ENCODE measurements around the gene CIC. TPM values are rescaled to one million over a fixed set of nuclear protein-coding genes. Genes with fewer than 3 reads are reported as not detected.
A peak's percentile ranks its signal among the peaks of the same experiment; 100 is the strongest.

CIC gene
- total and polyA plus RNA-seq, 2 of the 13 experiments (the other 11 are each of a cell fraction or from before 2014, with no cell fraction given) = 5.9 to 8.0 TPM

DNA sequence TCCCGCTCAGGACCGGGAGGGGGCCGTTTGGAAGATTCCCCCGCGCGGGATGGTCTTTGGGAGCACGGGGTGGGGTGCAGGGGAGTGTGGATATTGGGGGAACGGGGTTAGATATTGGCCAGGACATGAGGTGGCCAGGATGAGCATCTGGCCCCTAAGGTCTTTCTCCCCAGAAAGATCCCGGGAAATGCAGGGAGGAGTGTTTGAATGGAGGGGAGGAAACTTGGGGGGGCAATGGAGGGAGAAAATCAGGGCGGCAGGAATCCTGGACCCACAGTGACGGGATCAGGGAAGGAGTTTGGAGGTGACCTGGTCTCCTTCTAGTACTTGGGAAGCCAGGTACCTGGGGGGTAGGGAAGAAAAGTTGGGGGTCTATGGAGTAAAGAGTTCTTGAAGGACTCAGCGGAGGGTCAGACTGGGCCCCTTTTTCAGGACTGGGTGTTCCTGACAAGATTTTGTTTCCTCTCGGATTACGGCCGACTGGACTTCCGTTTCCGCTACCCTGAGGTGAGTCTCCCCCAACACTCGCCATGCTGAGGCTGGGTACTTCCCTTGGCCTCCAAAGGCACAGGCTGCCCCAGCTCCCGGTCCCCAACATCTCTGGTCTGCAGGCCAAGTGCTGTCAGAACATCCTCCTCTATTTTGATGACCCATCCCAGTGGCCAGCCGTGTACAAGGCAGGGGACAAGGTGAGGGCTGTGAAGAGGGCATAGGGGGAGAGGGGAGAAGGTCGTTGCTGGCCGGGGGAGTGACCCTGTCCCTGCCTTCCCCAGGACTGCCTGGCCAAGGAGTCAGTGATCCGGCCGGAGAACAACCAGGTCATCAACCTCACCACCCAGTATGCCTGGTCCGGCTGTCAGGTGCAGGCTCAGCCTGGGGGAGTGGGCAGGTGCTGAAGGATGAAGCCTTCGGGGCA lies 45.0 kb downstream of the CIC start:
- peak overlapping the region; percentile 71 for H3K4me2 ChIP-seq (ENCODE audit: low read depth, low read length)
- no peak for FAIRE-seq
- H3K79me2 ChIP-seq (ENCODE audit: insufficient read depth, low read length) = no peaks in the 10 kb centered on the region
- peaks cover 0 to 10% of the 10 kb centered on the region in 2 experiments; a peak in 3 of 5 replicates for H3K27me3 ChIP-seq (ENCODE audit: control insufficient read depth in 1 of 2, insufficient read depth in 2 of 2, low read length in 2 of 2)
- in situ Hi-C loops (cut with HindIII; ENCODE audit: extremely low pct_ligation_motif_present, low pct_unique_long_range_greater_than_20kb) (no loop called here), intact Hi-C loops (cut with micrococcal nuclease; ENCODE audit: unreplicated experiment) (no loop called here)
- 9% methylated on average over 19 of the region's 26 CpGs for WGBS (ENCODE audit: low lambda C conversion rate)
- no peak for DNase-seq (ENCODE audit: low spot score)
- H3K4me3 ChIP-seq (replicated peaks in 1 of 3; ENCODE audit: insufficient read depth in 1 of 3, low read depth in 2 of 3, low read length in 3 of 3) = peak overlapping the region; percentile 65 to 76 (median 76); a peak in 5 of 6 replicates
- no peaks in the 10 kb centered on the region for H4K20me1 ChIP-seq (ENCODE audit: insufficient read depth, low read length)
- no peak overlapping the region for H2AFZ ChIP-seq (ENCODE audit: low read length)
- H3K4me1 ChIP-seq (ENCODE audit: insufficient read depth, low read length) = peaks cover 40% of the 10 kb centered on the region
- POLR2A ChIA-PET = interaction anchor here (1.6 kb wide), 1 partner anchor 12 kb away, joined by 5 read pairs; the partner anchor contains the start of genes PAFAH1B3 and PRR19
- H3K9ac ChIP-seq (ENCODE audit: insufficient read depth, low read depth, low read length) = no peak overlapping the region
- H3K36me3 ChIP-seq (replicated peaks in 1 of 2; ENCODE audit: control insufficient read depth in 1 of 2, insufficient read depth in 2 of 2, low read length in 2 of 2) = no peaks in the 10 kb centered on the region
- CTCF ChIA-PET (ENCODE audit: low intra/inter-chr PET ratio, low total read pairs) = no interaction called here
- no peaks in the 10 kb centered on the region for H3K9me3 ChIP-seq (ENCODE audit: low read length)
- TF ChIP-seq, protein P1, sequence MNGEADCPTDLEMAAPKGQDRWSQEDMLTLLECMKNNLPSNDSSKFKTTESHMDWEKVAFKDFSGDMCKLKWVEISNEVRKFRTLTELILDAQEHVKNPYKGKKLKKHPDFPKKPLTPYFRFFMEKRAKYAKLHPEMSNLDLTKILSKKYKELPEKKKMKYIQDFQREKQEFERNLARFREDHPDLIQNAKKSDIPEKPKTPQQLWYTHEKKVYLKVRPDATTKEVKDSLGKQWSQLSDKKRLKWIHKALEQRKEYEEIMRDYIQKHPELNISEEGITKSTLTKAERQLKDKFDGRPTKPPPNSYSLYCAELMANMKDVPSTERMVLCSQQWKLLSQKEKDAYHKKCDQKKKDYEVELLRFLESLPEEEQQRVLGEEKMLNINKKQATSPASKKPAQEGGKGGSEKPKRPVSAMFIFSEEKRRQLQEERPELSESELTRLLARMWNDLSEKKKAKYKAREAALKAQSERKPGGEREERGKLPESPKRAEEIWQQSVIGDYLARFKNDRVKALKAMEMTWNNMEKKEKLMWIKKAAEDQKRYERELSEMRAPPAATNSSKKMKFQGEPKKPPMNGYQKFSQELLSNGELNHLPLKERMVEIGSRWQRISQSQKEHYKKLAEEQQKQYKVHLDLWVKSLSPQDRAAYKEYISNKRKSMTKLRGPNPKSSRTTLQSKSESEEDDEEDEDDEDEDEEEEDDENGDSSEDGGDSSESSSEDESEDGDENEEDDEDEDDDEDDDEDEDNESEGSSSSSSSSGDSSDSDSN (CRISPR knock-in tag; IDR thresholded peaks at IDR 0.05) = 0 out of 2 replicates have a peak, but pooled peaks have one; percentile 2
- TF ChIP-seq ARID2 (CRISPR knock-in tag; IDR thresholded peaks at IDR 0.05; ENCODE audit: borderline replicate concordance) = 0 out of 2 replicates have a peak, but pooled peaks have one; percentile 11
- peak; percentile 58 for TF ChIP-seq PCBP2 (optimal IDR thresholded peaks at IDR 0.05; ENCODE audit: low read depth, low read length, poor library complexity, severe bottlenecking)
- TF ChIP-seq, protein P2, sequence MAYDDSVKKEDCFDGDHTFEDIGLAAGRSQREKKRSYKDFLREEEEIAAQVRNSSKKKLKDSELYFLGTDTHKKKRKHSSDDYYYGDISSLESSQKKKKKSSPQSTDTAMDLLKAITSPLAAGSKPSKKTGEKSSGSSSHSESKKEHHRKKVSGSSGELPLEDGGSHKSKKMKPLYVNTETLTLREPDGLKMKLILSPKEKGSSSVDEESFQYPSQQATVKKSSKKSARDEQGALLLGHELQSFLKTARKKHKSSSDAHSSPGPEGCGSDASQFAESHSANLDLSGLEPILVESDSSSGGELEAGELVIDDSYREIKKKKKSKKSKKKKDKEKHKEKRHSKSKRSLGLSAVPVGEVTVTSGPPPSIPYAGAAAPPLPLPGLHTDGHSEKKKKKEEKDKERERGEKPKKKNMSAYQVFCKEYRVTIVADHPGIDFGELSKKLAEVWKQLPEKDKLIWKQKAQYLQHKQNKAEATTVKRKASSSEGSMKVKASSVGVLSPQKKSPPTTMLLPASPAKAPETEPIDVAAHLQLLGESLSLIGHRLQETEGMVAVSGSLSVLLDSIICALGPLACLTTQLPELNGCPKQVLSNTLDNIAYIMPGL (CRISPR knock-in tag; IDR thresholded peaks at IDR 0.05; ENCODE audit: borderline replicate concordance in 1 of 2, low read depth in 1 of 2) = 0 out of 4 replicates have a peak, but pooled peaks of 1 of the 2 experiments have one; percentile 5
- no peak for TF ChIP-seq ATF1 (CRISPR knock-in tag; IDR thresholded peaks at IDR 0.05)
- ATAC-seq = no peak
- no peak overlapping the region for H3K27ac ChIP-seq (ENCODE audit: extremely low read length, insufficient read depth, low read length)
- BruUV-seq (replicated peaks) = no TSS peak
